Smooth muscle cell (in vitro differentiated cells): Measurements from ENCODE around the gene NCBP2. TPM values are rescaled to one million over a fixed set of nuclear protein-coding genes. Genes with fewer than 3 reads are reported as not detected.

Experiments
- DNase-seq: peaks from one replicate; lab custom pipeline; 2025; ENCODE audit not compliant: unreplicated experiment; lab: John Stamatoyannopoulos, UW
- H2AFZ ChIP-seq: fragments of 200-600 bp; sonication (generic); 2 replicates; pipeline ENCODE4 v1.6.0; 2016; ENCODE audit warnings: antibody characterized with exemption, low read depth, mild to moderate bottlenecking
- H3F3A ChIP-seq: fragments of 200-600 bp; sonication (generic); 2 replicates; pipeline ENCODE4 v1.6.0; 2017; ENCODE audit warnings: antibody characterized with exemption, low read depth
- H3K27ac ChIP-seq: fragments of 200-600 bp; sonication (generic); 2 replicates; pipeline ENCODE4 v1.5.1; 2016; ENCODE audit warnings: low read depth, mild to moderate bottlenecking
- H3K27me3 ChIP-seq: fragments of 200-600 bp; sonication (generic); 2 replicates; pipeline ENCODE4 v1.6.1; 2016; ENCODE audit warnings: low read depth, mild to moderate bottlenecking
- H3K36me3 ChIP-seq: fragments of 200-600 bp; sonication (generic); 2 replicates; pipeline ENCODE4 v1.5.1; 2016; ENCODE audit warnings: low read depth
- H3K4me1 ChIP-seq: fragments of 200-600 bp; sonication (generic); 2 replicates; pipeline ENCODE4 v1.5.1; 2016; ENCODE audit warnings: low read depth
- H3K4me2 ChIP-seq: fragments of 200-600 bp; sonication (generic); 2 replicates; pipeline ENCODE4 v1.6.0; 2016; ENCODE audit warnings: mild to moderate bottlenecking
- H3K4me3 ChIP-seq: fragments of 200-600 bp; sonication (generic); 2 replicates; pipeline ENCODE4 v1.5.1; 2016; ENCODE audit warnings: mild to moderate bottlenecking
- H3K79me2 ChIP-seq: fragments of 200-600 bp; sonication (generic); 2 replicates; pipeline ENCODE4 v1.6.0; 2016; ENCODE audit warnings: low read depth, mild to moderate bottlenecking
- H3K9ac ChIP-seq: fragments of 200-600 bp; sonication (generic); 2 replicates; pipeline ENCODE4 v1.6.0; 2016; ENCODE audit warnings: low read depth
- H3K9me3 ChIP-seq: fragments of 200-600 bp; sonication (generic); replicated peaks from 2 replicates; pipeline ENCODE4 v1.5.1; 2016; ENCODE audit warnings: low read depth
- H4K20me1 ChIP-seq: fragments of 200-600 bp; sonication (generic); 2 replicates; pipeline ENCODE4 v1.6.0; 2016; ENCODE audit warnings: low read depth
- WGBS: methylation state at CpG from one replicate; pipeline ENCODE4 v1.1.7; 2016; ENCODE audit warnings: low lambda C conversion rate; 5-methylcytosine and 5-hydroxymethylcytosine counted together
- polyA plus RNA-seq: library from polyadenylated mRNA; unstranded; fragments of >200 nt; fragmentation: Nextera tagmentation; extraction: Ambion mirVana; gene quantifications from 2 replicates; pipeline ENCODE4 v1.2.1, GENCODE V29; 2016
- total RNA-seq: library from RNA; depleted of rRNA; stranded (reverse); fragments of >200 nt; gene quantifications from 2 replicates; pipeline ENCODE4 v1.2.3, GENCODE V29; 2014
- TF ChIP-seq, protein P1 (sequence below): fragments of 200-600 bp; sonication (generic); IDR thresholded peaks from 2 replicates; pipeline ENCODE4 v1.5.1; 2017; ENCODE audit warnings: borderline replicate concordance, mild to moderate bottlenecking, antibody characterized with exemption; ENCODE audit not compliant: insufficient read depth, poor library complexity, severe bottlenecking

NCBP2 gene
- total and polyA plus RNA-seq, 2 experiments from 2014 or later: 47.0 to 69.3 TPM

DNA sequence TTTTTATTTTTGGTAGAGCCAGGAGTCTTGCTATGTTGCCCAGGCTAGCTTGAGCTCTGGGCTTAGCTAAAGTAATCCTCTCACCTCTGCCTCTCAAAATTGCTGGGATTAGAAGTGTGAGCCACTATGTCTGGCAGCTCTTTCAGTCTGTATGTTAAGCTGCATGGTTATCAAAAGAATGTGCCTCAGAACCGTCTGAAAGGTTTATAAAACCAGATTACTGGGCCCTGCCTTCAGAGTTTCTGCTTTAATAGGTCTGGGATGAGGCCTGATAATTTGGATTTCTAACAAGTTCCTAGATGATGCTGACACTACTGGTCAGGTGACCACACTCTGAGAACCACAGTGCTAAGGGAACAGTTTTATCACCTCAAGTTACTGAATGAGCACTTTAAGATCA lies 40.0 kb downstream of the NCBP2 start:
- WGBS: 25% methylated on average over 1 of the region's 1 CpG
- peak overlapping the region; percentile 23 for H3K27ac ChIP-seq
- H3K36me3 ChIP-seq: peaks cover 22% of the 10 kb centered on the region
- no peak overlapping the region for H3K9ac ChIP-seq
- no peak for DNase-seq
- no peaks in the 10 kb centered on the region for H3K27me3 ChIP-seq
- no peaks in the 10 kb centered on the region for H3K9me3 ChIP-seq
- no peak overlapping the region for H3K4me2 ChIP-seq
- no peaks in the 10 kb centered on the region for H3K4me1 ChIP-seq
- no peak overlapping the region for H3K4me3 ChIP-seq
- no peaks in the 10 kb centered on the region for H3F3A ChIP-seq
- TF ChIP-seq, protein P1, sequence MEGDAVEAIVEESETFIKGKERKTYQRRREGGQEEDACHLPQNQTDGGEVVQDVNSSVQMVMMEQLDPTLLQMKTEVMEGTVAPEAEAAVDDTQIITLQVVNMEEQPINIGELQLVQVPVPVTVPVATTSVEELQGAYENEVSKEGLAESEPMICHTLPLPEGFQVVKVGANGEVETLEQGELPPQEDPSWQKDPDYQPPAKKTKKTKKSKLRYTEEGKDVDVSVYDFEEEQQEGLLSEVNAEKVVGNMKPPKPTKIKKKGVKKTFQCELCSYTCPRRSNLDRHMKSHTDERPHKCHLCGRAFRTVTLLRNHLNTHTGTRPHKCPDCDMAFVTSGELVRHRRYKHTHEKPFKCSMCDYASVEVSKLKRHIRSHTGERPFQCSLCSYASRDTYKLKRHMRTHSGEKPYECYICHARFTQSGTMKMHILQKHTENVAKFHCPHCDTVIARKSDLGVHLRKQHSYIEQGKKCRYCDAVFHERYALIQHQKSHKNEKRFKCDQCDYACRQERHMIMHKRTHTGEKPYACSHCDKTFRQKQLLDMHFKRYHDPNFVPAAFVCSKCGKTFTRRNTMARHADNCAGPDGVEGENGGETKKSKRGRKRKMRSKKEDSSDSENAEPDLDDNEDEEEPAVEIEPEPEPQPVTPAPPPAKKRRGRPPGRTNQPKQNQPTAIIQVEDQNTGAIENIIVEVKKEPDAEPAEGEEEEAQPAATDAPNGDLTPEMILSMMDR: no peak
- peaks cover 8% of the 10 kb centered on the region for H4K20me1 ChIP-seq
- no peak overlapping the region for H2AFZ ChIP-seq
- H3K79me2 ChIP-seq: peaks cover 8% of the 10 kb centered on the region

DNA sequence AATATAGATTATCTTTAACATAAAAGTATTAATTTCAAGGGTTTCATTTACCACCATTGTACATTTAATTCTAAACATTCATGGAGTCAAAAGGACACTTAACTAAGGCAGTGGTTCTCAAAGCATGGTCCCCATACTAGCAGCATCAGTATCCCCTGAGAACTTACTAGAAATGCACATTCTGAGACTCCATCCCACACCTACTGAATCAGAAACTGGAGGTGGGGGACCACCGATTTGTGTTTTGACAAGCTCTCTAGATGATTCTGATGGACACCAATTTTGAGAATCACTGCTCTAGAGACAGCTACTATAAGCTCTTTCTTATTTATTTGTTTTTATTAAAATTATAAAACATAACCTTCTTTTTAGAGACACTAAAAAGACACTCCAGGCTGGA lies 40.6 kb downstream of the NCBP2 start:
- TF ChIP-seq, protein P1: no peak
- 100% methylated on average over 1 of the region's 1 CpG for WGBS
- Histone ChIP-seq H3K27ac (no peak overlapping the region), H3K9ac (no peak overlapping the region), H2AFZ (no peak overlapping the region), H3K4me2 (no peak overlapping the region), H3K36me3 (peaks cover 22% of the 10 kb centered on the region), H4K20me1 (peaks cover 14% of the 10 kb centered on the region), H3F3A (no peaks in the 10 kb centered on the region), H3K9me3 (no peaks in the 10 kb centered on the region), H3K27me3 (no peaks in the 10 kb centered on the region), H3K4me1 (no peaks in the 10 kb centered on the region), H3K79me2 (peaks cover 14% of the 10 kb centered on the region), H3K4me3 (no peak overlapping the region)
- DNase-seq: no peak

DNA sequence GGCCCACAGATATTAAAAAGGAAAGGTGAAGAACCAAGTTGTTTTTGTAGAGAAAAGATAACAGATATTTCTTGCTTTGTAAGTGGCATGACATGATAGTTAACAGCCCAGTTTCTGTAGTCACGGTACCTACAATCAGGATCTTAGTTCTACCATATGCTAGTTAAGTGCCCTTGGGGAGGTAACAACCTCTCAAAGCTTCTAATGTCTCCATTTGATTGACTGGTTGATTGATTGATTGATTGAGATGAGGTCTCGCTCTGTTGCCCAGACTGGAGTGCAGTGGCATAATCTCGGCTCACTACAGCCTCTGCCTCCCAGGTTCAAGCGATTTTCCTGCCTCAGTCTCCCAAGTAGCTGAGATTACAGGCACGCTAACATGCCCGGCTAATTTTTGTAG lies 46.1 kb downstream of the NCBP2 start:
- no peak overlapping the region for H3K4me3 ChIP-seq
- H3K79me2 ChIP-seq: peaks cover 66% of the 10 kb centered on the region
- TF ChIP-seq, protein P1: no peak
- no peak overlapping the region for H3K27ac ChIP-seq
- H4K20me1 ChIP-seq: peaks cover 59% of the 10 kb centered on the region
- no peaks in the 10 kb centered on the region for H3F3A ChIP-seq
- no peaks in the 10 kb centered on the region for H3K9me3 ChIP-seq
- no peaks in the 10 kb centered on the region for H3K27me3 ChIP-seq
- no peaks in the 10 kb centered on the region for H3K4me1 ChIP-seq
- no peak overlapping the region for H3K9ac ChIP-seq
- no peak overlapping the region for H2AFZ ChIP-seq
- no peak overlapping the region for H3K4me2 ChIP-seq
- H3K36me3 ChIP-seq: peaks cover 3% of the 10 kb centered on the region
- WGBS: 95% methylated on average over 6 of the region's 6 CpGs
- DNase-seq: no peak

DNA sequence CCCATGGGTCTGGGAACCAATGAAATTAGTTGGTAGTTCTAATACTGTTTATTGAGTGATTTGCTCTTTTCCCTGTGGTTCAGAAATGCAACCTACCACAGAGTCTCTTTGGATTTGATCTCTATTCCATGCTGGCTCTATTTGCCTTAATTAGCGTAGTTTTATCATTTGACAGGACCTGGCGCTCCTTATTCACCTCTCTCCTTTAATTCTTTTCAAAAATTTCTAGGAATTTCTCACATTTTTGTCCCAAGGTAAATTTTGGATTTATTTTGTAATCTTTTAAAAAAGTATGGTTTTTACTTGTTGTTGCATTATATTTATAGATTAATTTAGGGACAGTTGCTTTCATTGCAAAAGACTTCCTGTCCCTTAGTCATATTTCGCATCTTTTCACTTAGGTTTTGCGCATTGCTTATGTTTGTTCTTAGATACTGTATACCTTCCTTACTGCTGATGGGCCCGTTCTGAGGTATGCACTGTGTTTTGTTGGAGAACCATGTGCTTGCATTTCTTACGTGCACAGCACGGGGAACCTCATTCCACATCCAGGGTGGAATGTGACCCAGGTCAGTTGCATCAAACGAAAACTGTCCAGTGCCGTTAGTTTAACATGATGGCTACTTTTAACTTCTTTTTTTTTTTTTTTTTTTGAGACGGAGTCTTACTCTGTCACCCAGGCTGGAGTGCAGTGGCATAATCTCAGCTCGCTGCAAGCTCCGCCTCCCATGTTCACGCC lies 47.6 kb downstream of the NCBP2 start:
- Histone ChIP-seq H3K36me3 (peaks cover under 1% of the 10 kb centered on the region), H4K20me1 (peaks cover 71% of the 10 kb centered on the region), H3K27me3 (no peaks in the 10 kb centered on the region), H3K4me2 (no peak overlapping the region), H3K9ac (no peak overlapping the region), H3K4me1 (no peaks in the 10 kb centered on the region), H3K27ac (no peak overlapping the region), H3K79me2 (peaks cover 78% of the 10 kb centered on the region), H3F3A (no peaks in the 10 kb centered on the region), H3K9me3 (no peaks in the 10 kb centered on the region), H3K4me3 (no peak overlapping the region), H2AFZ (no peak overlapping the region)
- no peak for DNase-seq
- 91% methylated on average over 13 of the region's 13 CpGs for WGBS
- TF ChIP-seq, protein P1: no peak
